Type B pancreatic cell (in vitro differentiated cells): ENCODE results near the gene NEURL1. TPM values are rescaled to one million over a fixed set of nuclear protein-coding genes. Genes with fewer than 3 reads are reported as not detected.

Source experiments
- DNase-seq: peaks from one replicate; pipeline ENCODE4 v3.0.0; 2021; ENCODE audit warnings: mixed read lengths; ENCODE audit not compliant: unreplicated experiment; ENCODE audit errors: extremely low spot score
- H3K27ac Mint-ChIP-seq: 2 replicates; pipeline ENCODE4 v1.8.0; 2021; ENCODE audit warnings: mild to moderate bottlenecking, mixed read lengths
- H3K27me3 Mint-ChIP-seq: 2 replicates; pipeline ENCODE4 v1.8.0; 2021; ENCODE audit warnings: mixed read lengths
- H3K36me3 Mint-ChIP-seq: 2 replicates; pipeline ENCODE4 v1.8.0; 2021; ENCODE audit warnings: mixed read lengths
- H3K4me1 Mint-ChIP-seq: one replicate; pipeline ENCODE4 v1.8.0; 2021; ENCODE audit warnings: mixed read lengths; ENCODE audit not compliant: unreplicated experiment
- H3K4me3 Mint-ChIP-seq: 2 replicates; pipeline ENCODE4 v1.8.0; 2021; ENCODE audit warnings: mild to moderate bottlenecking, mixed read lengths
- H3K9me3 Mint-ChIP-seq: 2 replicates; pipeline ENCODE4 v1.8.0; 2021; ENCODE audit warnings: mixed read lengths
- CTCF ChIP-seq: fragments of 200-600 bp; sonication (generic); conservative IDR thresholded peaks from 2 replicates; pipeline ENCODE4 v1.5.0; 2021; ENCODE audit warnings: antibody characterized with exemption, mild to moderate bottlenecking
- total RNA-seq: library from RNA; stranded (reverse); gene quantifications from 2 replicates; pipeline ENCODE4 v1.2.1, GENCODE V29; 2021; ENCODE audit warnings: low replicate concordance

The NEURL1 gene
- total RNA-seq, 1 donor from 2014 or later = 38.3 TPM

- Mint-ChIP-seq H3K27ac (no peak overlapping the region), H3K4me3 (no peak overlapping the region), H3K9me3 (no peaks in the 10 kb centered on the region), H3K4me1 (peaks cover 32% of the 10 kb centered on the region), H3K27me3 (no peaks in the 10 kb centered on the region), H3K36me3 (no peaks in the 10 kb centered on the region)
- DNase-seq = no peak
- TF ChIP-seq CTCF = no peak
Observed at GRCh38 chr10:103570844-103571655, 77.5 kb downstream of the NEURL1 start.

- Mint-ChIP-seq H3K36me3 (no peaks in the 10 kb centered on the region), H3K27ac (peak overlapping the region; percentile 60), H3K27me3 (no peaks in the 10 kb centered on the region), H3K4me3 (no peak overlapping the region), H3K4me1 (peaks cover 32% of the 10 kb centered on the region), H3K9me3 (no peaks in the 10 kb centered on the region)
- no peak for TF ChIP-seq CTCF
- no peak for DNase-seq
Observed at GRCh38 chr10:103571656-103571975, 78.1 kb downstream of the NEURL1 start.

GRCh38 chr10:103572347-103573204 is 79.1 kb downstream of the NEURL1 start:
- H3K9me3 Mint-ChIP-seq = no peaks in the 10 kb centered on the region
- no peaks in the 10 kb centered on the region for H3K36me3 Mint-ChIP-seq
- DNase-seq = no peak
- no peak for TF ChIP-seq CTCF
- peaks cover 37% of the 10 kb centered on the region for H3K4me1 Mint-ChIP-seq
- no peaks in the 10 kb centered on the region for H3K27me3 Mint-ChIP-seq
- peak overlapping the region; percentile 60 for H3K27ac Mint-ChIP-seq
- no peak overlapping the region for H3K4me3 Mint-ChIP-seq

- Mint-ChIP-seq H3K4me1 (peaks cover 34% of the 10 kb centered on the region), H3K27me3 (no peaks in the 10 kb centered on the region), H3K36me3 (no peaks in the 10 kb centered on the region), H3K4me3 (no peak overlapping the region), H3K27ac (peak overlapping the region; percentile 60), H3K9me3 (no peaks in the 10 kb centered on the region)
- no peak for DNase-seq
- no peak for TF ChIP-seq CTCF
Observed at GRCh38 chr10:103573205-103573487, 79.6 kb downstream of the NEURL1 start.

- Mint-ChIP-seq H3K9me3 (no peaks in the 10 kb centered on the region), H3K36me3 (no peaks in the 10 kb centered on the region), H3K27me3 (no peaks in the 10 kb centered on the region), H3K4me1 (peaks cover 30% of the 10 kb centered on the region), H3K27ac (peak overlapping the region; percentile 60), H3K4me3 (no peak overlapping the region)
- TF ChIP-seq CTCF = no peak
- no peak for DNase-seq
Observed at GRCh38 chr10:103574097-103575061, 80.9 kb downstream of the NEURL1 start.
